ENCODE data around the gene HMG20A. TPM values are rescaled to one million over a fixed set of nuclear protein-coding genes. Genes with fewer than 3 reads are reported as not detected.

HMG20A gene
- total RNA-seq, 1 experiment from 2014 or later: 60.2 TPM

- no peak overlapping the region for H4K8ac ChIP-seq (replicated peaks; ENCODE audit: insufficient read length, low read depth, low read length)
- no peaks in the 10 kb centered on the region for H3K79me1 ChIP-seq (ENCODE audit: insufficient read depth, low read depth, low read length, poor library complexity, severe bottlenecking)
- no peak overlapping the region for H3K14ac ChIP-seq (ENCODE audit: insufficient read depth, low read length)
- H3K9me3 ChIP-seq (ENCODE audit: control insufficient read depth, low read depth, low read length): no peaks in the 10 kb centered on the region
- H3K4me3 Mint-ChIP-seq: peak overlapping the region in 1 of 2 experiments; percentile 30; a peak in 1 of 5 replicates
- no peaks in the 10 kb centered on the region for H3K9me3 Mint-ChIP-seq
- H3K36me3 Mint-ChIP-seq (ENCODE audit: insufficient read depth in 1 of 3, low read depth in 3 of 3): peaks cover 0 to 4% (median 2%) of the 10 kb centered on the region in 3 experiments; a peak in 3 of 7 replicates
- no peaks in the 10 kb centered on the region for H4K20me1 ChIP-seq (ENCODE audit: control insufficient read depth, insufficient read depth, insufficient read length)
- DNase-seq: peak; percentile 63
- H2AK5ac ChIP-seq (ENCODE audit: insufficient read length, low read length): no peak overlapping the region
- no peak overlapping the region for H3K23ac ChIP-seq (ENCODE audit: insufficient read length, low read depth, low read length)
- peak overlapping the region in 2 of 3 experiments; percentile 33 to 92; a peak in 4 of 7 replicates for H3K27ac Mint-ChIP-seq
- H3K79me2 ChIP-seq (ENCODE audit: insufficient read depth, low read length): no peaks in the 10 kb centered on the region
- no peak overlapping the region for H2BK5ac ChIP-seq (ENCODE audit: insufficient read length, low read length)
- no peak overlapping the region for H2BK120ac ChIP-seq (ENCODE audit: low read depth, low read length, poor library complexity, severe bottlenecking)
- H3K4me2 ChIP-seq (ENCODE audit: insufficient read depth, insufficient read length, low read length): no peak overlapping the region
- no CpG with 5 or more reads among the region's 10 CpGs for WGBS (ENCODE audit: extremely low coverage, insufficient read length, low lambda C conversion rate)
- H3K4me1 ChIP-seq (ENCODE audit: insufficient read depth, low read length): peaks cover 20% of the 10 kb centered on the region; the same call in 1 of the 2 replicates
- H3K4ac ChIP-seq (ENCODE audit: low read depth, low read length): no peak overlapping the region
- no peak overlapping the region for H2AFZ ChIP-seq (ENCODE audit: low read length)
- H3K18ac ChIP-seq (ENCODE audit: insufficient read length, low read depth, low read length): no peak overlapping the region
- H3K9ac ChIP-seq (ENCODE audit: extremely low read depth, insufficient read length, low read length): no peak overlapping the region
- no peaks in the 10 kb centered on the region for H3K23me2 ChIP-seq (ENCODE audit: insufficient read length, low read depth, low read length, poor library complexity, severe bottlenecking)
- no peak overlapping the region for H4K91ac ChIP-seq (ENCODE audit: insufficient read length, low read depth, low read length)
- H3K56ac ChIP-seq (ENCODE audit: insufficient read length, low read depth, low read length): no peak overlapping the region
- H2BK12ac ChIP-seq (ENCODE audit: insufficient read length, low read depth, low read length): no peak overlapping the region
- no peaks in the 10 kb centered on the region for H3K27me3 Mint-ChIP-seq (ENCODE audit: low read depth)
- H3K27ac ChIP-seq (ENCODE audit: insufficient read length, low read depth, low read length): no peak overlapping the region
- H2BK20ac ChIP-seq (ENCODE audit: low read depth, low read length, poor library complexity, severe bottlenecking): no peak overlapping the region
- H3T11ph ChIP-seq (ENCODE audit: low read length): no peak overlapping the region
- H3K27me3 ChIP-seq (ENCODE audit: insufficient read depth, low read length): no peaks in the 10 kb centered on the region
- no peak for TF ChIP-seq CTCF (conservative IDR thresholded peaks at IDR 0.05)
- H2BK15ac ChIP-seq (ENCODE audit: low read depth, low read length): no peak overlapping the region
- no peak overlapping the region for H4K5ac ChIP-seq (ENCODE audit: insufficient read length, low read depth, low read length)
- H3K4me1 Mint-ChIP-seq: peaks cover 49 to 50% of the 10 kb centered on the region in 2 experiments
These were observed 75.3 kb downstream of the HMG20A start for GRCh38 chr15:77495838-77496596.

Measured in H9 (cell line).